Progenitor cell of endocrine pancreas (in vitro differentiated cells): ENCODE data around the gene ATP13A1. TPM values are rescaled to one million over a fixed set of nuclear protein-coding genes. Genes with fewer than 3 reads are reported as not detected.

ENCODE experiments used
- DNase-seq: peaks from one replicate; pipeline ENCODE4 v3.0.0; 2021; ENCODE audit warnings: low spot score; ENCODE audit not compliant: unreplicated experiment
- H3K27ac Mint-ChIP-seq: 2 replicates; pipeline ENCODE4 v1.8.0; 2021; ENCODE audit warnings: mild to moderate bottlenecking, moderate library complexity, mixed read lengths
- H3K27me3 Mint-ChIP-seq: 2 replicates; pipeline ENCODE4 v1.8.0; 2021; ENCODE audit warnings: mixed read lengths
- H3K36me3 Mint-ChIP-seq: 2 replicates; pipeline ENCODE4 v1.8.0; 2022; ENCODE audit warnings: mixed read lengths; ENCODE audit not compliant: insufficient read depth
- H3K4me1 Mint-ChIP-seq: 2 replicates; pipeline ENCODE4 v1.8.0; 2021; ENCODE audit warnings: low read depth, mixed read lengths
- H3K4me3 Mint-ChIP-seq: 2 replicates; pipeline ENCODE4 v1.8.0; 2021; ENCODE audit warnings: low read depth, mild to moderate bottlenecking, moderate library complexity, mixed read lengths
- H3K9me3 Mint-ChIP-seq: 2 replicates; pipeline ENCODE4 v1.8.0; 2021; ENCODE audit warnings: low read depth, mixed read lengths
- total RNA-seq: library from RNA; stranded (reverse); gene quantifications from 2 replicates; pipeline ENCODE4 v1.2.1, GENCODE V29; 2021
- TF ChIP-seq, protein P1 (sequence below): fragments of 200-600 bp; sonication (generic); IDR thresholded peaks from one replicate; pipeline ENCODE4 v1.5.0; 2021; ENCODE audit warnings: antibody characterized with exemption, mild to moderate bottlenecking; ENCODE audit not compliant: unreplicated experiment

ATP13A1 gene
- total RNA-seq, 1 donor from 2014 or later = 81.1 TPM

- Mint-ChIP-seq H3K4me1 (peaks cover under 1% of the 10 kb centered on the region), H3K4me3 (no peak overlapping the region), H3K27ac (no peak overlapping the region), H3K9me3 (no peaks in the 10 kb centered on the region), H3K27me3 (no peaks in the 10 kb centered on the region), H3K36me3 (peaks cover 20% of the 10 kb centered on the region)
- DNase-seq = no peak
- TF ChIP-seq, protein P1, sequence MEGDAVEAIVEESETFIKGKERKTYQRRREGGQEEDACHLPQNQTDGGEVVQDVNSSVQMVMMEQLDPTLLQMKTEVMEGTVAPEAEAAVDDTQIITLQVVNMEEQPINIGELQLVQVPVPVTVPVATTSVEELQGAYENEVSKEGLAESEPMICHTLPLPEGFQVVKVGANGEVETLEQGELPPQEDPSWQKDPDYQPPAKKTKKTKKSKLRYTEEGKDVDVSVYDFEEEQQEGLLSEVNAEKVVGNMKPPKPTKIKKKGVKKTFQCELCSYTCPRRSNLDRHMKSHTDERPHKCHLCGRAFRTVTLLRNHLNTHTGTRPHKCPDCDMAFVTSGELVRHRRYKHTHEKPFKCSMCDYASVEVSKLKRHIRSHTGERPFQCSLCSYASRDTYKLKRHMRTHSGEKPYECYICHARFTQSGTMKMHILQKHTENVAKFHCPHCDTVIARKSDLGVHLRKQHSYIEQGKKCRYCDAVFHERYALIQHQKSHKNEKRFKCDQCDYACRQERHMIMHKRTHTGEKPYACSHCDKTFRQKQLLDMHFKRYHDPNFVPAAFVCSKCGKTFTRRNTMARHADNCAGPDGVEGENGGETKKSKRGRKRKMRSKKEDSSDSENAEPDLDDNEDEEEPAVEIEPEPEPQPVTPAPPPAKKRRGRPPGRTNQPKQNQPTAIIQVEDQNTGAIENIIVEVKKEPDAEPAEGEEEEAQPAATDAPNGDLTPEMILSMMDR = no peak
Observed at GRCh38 chr19:19633711-19634515, 29.6 kb downstream of the ATP13A1 start.

DNA sequence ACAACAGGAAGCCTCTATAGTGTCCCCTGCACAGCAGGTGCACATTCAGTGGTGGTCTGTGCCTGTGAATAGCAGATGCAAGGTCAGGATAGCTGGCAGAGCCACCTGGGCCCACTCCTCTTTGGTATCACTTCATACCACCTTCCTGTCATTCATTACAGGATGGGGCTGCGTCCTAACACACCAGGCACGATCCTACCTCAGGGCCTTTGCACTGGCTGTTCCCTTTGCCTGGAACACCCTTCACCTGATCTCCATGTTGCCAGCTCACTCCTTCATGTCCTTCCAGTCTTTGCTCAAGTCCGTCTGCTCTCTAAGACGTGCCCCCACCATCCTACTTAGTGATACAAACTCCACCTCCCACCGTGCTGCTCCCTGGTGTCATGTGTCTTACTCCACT, 30.8 kb downstream of the ATP13A1 start:
- Mint-ChIP-seq H3K9me3 (no peaks in the 10 kb centered on the region), H3K36me3 (peaks cover 21% of the 10 kb centered on the region), H3K27me3 (no peaks in the 10 kb centered on the region), H3K4me1 (peaks cover 3% of the 10 kb centered on the region), H3K27ac (no peak overlapping the region), H3K4me3 (no peak overlapping the region)
- no peak for DNase-seq
- TF ChIP-seq, protein P1 = no peak

DNA sequence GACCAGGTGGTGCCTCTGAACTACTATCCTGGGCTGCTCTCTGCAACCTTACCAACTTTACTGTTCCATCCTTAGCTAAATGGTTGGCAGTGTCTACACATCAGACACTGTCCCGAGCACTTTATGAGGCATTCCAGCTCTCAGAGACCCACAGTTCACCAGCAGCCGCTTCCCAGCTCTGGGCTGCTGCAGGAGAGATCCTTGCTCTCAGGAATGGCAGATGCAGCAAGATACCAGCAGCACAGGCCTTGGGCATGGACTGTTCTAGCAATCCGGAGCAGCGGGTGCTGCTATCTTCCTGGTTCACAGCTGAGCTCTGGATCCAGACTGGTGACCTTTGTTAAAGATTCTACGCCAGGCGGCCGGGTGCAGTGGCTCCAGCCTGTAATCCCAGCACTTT, 32.1 kb downstream of the ATP13A1 start:
- Mint-ChIP-seq H3K27me3 (no peaks in the 10 kb centered on the region), H3K9me3 (no peaks in the 10 kb centered on the region), H3K27ac (no peak overlapping the region), H3K4me3 (no peak overlapping the region), H3K4me1 (peaks cover 13% of the 10 kb centered on the region), H3K36me3 (peaks cover 23% of the 10 kb centered on the region)
- TF ChIP-seq, protein P1 = no peak
- no peak for DNase-seq

DNA sequence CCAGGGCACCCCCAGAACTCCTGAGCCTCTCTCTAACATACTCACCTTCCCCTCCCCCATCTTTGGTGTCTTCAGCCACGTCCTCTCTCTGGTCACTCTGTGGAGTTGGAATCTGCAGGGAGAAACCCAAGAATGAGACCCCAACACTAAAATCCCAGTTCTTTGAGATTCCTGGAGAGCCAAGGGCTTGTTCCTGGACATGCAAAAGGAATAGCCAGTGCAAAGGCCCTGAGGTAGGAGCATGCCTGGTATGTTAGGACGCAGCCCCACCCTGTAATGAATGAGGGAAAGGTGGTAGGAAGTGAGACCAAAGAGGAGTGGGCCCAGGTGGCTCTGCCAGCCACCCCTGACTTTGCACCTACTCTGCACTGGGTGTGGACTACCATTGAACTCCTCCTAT, 33.0 kb downstream of the ATP13A1 start:
- Mint-ChIP-seq H3K36me3 (peaks cover 23% of the 10 kb centered on the region), H3K9me3 (no peaks in the 10 kb centered on the region), H3K27ac (no peak overlapping the region), H3K27me3 (no peaks in the 10 kb centered on the region), H3K4me3 (no peak overlapping the region), H3K4me1 (peaks cover 17% of the 10 kb centered on the region)
- TF ChIP-seq, protein P1 = no peak
- no peak for DNase-seq

GRCh38 chr19:19630062-19630414, 33.4 kb downstream of the ATP13A1 start:
- TF ChIP-seq, protein P1 = no peak
- no peak for DNase-seq
- Mint-ChIP-seq H3K36me3 (peaks cover 23% of the 10 kb centered on the region), H3K4me3 (no peak overlapping the region), H3K27me3 (no peaks in the 10 kb centered on the region), H3K9me3 (no peaks in the 10 kb centered on the region), H3K27ac (no peak overlapping the region), H3K4me1 (peaks cover 17% of the 10 kb centered on the region)
